D341Med (cell line): ENCODE results near the gene RAB11FIP3.

ENCODE experiments used
- DNase-seq: peaks from one replicate; pipeline ENCODE4 v3.0.0; 2012; ENCODE audit warnings: low spot score

Gene RAB11FIP3

GRCh38 chr16:554640-555365 lies 129.4 kb downstream of the RAB11FIP3 start:
- no peak for DNase-seq

DNA sequence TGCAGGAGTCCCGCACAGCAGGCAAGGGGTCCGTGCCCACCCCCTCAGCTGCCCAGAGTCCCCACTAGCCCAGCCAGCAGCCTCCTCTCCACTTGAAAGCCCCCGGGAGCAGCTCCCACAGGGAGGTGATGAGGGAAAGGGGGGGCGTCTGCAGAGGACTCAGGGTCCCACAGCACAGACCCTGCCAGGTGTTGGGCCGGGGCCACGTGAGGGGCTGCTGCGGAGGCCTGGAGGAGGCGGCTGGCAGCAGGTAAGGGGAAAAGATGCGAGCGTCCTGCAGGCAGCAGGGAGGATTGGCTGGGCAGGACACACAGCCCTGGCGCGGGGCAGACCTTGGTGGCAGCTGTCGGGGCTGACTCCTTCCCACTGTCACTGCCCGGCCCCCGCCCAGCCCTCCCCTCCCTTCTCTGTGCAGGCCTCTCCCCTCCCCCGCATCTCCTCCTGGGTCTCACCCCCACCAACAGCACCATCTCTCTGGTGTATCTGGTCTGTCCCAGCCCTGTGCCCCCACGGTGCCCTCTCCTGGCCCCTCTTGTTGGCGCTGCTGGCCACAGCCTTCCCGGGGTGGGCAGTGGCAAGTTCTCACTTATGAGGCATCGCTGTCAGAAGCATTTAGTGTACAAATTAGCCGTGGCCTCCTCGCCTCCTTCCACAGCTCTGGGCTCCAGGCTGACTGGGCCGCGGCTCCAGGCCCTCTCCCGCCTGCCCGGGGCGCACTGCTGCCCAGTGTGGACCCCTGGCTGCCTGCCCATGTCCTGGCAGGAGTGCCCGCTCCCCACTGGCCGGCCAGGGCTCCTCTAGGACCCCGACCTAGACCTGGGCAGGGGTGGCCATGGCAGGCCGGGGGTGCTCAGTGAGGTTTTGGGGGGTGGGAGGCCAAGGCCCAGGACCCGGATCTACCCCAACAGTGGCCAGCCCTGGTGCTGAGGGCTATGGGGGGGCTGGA lies 130.4 kb downstream of the RAB11FIP3 start:
- DNase-seq: no peak

DNA sequence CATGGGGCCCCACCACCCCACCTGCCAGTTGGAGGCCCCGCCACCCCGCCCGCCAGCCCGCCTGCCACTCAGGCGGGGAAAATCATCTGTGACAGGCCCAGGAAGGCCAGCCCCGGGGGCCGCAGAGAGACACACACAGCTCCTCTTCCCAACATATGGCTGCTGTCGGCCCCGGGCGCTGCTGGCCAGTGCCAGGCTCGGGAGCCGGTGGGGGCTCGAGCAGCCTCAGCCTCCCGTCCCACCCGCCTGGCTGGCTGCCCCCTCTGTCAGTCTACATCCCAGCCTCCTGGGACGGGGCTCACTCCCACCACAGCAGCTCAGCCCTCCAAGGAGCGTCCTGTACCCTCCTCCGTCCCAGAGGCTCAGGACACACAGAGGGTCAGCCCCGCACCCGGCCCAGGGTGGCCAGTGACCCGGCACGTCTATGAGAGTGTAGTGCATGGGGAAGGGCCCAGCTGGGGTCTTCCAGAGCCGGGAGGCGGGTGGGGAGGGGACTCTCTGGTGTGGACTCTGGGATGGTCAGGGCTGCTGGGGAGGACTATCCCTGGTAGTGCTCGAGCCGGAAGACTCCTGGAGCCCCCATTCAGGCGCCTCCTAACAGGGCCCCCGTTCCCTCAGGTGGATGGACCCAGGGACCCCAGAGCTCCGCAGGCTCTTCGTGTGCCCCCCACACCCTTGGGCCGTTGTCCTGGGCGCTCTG lies 131.2 kb downstream of the RAB11FIP3 start:
- DNase-seq: no peak

GRCh38 chr16:557463-558297 lies 132.2 kb downstream of the RAB11FIP3 start:
- no peak for DNase-seq

DNA sequence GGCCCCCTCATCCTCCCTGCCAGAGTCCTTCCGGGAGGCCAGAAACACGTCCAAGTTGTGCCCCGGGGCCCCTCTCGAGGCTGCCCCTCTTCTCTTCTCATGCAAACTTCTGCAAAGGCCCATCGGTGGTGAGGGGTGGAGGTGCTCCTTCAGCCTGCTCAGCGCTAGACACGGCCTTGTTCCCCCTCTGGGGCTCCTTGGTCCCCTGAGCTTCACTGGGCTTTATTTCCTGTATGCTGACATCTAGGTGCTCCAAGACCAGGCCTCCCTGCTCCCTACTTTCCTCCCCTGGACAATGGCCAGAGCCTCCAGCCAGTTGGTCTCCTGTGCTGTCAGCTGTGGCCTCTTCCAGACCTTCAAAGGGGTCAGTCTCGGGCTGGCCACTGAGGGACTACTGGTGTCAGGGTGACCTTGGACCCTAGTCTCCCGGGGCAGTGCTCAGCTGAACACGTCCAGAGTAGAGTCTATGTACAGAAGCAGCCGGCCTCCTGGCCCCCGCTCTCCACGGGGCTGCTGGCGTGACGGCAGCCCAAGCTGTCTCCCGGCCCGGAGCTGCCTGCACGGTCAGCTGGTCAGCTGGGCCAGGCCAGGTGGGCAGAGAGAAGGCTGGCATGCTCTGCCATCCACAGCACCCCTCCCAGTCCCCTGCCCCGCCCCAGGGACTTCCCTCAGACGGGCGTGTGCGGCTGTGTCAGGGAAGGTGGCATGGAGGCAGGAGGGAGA lies 133.0 kb downstream of the RAB11FIP3 start:
- no peak for DNase-seq

DNA sequence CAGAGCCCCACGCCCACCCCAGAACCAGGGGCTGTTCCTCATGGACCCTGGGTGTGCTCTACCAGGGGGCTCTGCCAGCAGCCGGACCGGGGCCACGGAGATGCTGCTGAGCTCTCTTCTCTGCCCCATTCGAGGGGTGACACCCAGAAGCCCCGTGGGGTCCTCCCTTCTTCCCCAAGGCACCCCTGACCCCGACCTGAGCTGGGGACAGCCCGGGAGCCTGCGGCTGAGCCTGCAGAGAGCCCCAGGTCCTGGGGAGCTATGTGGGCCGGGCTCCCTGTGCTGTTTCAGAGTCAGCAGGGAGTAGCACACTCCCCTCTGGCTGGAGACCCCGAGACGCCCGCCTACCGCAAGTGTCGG lies 133.6 kb downstream of the RAB11FIP3 start:
- no peak for DNase-seq

DNA sequence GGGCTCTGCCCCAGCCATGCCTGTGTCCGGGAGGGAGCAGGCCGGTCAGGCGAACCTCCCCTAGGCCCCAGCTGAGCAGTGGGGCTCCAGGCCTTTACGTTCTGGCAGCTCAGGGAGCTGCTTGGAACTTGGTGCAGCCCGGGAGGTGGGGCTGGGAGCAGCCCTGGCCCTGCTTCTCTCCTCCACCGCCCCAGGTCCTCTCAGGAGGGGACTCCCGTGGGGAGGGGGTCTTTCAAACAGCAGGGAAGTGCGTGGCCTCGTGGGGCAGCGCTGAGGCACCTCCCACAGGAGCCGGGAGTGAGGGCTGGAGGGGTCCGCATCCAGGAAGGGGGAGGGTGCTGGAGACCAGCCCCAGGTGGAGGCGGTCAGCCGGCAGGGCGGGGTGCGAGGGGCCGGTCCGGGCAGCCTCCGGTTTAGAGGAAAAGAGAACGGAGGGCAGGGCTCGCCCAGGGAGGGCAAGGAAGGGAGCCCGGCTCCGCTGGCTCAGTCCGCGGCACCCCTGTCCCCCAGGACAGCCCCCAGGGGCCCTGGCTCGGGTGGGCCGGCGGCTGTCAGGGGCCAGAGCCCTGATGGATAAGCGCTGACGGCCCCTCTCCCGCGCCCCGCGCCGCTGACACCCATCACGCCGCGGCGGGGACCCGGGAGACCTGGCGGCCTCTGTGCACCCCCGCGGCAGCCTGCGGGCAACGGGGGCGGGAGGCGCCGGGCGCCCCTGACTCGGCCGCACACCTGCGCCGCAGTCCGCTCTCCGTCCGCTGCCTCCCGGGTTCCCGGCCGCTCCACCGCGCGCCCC lies 134.2 kb downstream of the RAB11FIP3 start:
- DNase-seq: peak; percentile 51

DNA sequence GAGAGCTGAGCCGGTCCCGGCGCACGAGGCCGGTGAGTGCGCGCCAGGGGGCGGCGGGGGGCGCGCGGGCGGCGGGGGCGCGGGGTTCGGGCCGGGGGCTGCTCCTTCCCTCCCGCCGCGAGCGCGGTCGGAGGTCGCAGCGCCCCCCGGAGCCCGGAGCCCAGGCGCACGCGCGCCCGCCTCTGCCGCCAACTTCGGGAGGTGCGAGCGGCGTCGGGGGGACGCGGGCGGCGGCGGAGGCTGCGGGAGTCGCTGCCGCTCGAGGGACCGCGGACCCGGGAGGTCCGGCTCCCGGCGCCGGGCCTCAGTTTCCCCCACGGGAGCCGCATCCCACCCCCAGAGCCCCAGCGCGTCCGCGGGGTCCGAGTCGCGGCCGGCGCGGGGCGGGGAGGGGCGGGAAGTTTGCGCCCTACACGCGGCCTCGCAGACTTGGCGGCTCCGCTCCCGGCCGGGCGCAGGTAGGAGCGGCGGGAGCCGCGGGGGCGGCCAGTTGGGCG lies 134.8 kb downstream of the RAB11FIP3 start, which contains the start of gene PRR35:
PRR35 (plus strand) TSS at position 191 of the 497 bp plus-strand sequence. CDS start 2,901 bp downstream, outside the sequence.
- DNase-seq: peak; percentile 76

DNA sequence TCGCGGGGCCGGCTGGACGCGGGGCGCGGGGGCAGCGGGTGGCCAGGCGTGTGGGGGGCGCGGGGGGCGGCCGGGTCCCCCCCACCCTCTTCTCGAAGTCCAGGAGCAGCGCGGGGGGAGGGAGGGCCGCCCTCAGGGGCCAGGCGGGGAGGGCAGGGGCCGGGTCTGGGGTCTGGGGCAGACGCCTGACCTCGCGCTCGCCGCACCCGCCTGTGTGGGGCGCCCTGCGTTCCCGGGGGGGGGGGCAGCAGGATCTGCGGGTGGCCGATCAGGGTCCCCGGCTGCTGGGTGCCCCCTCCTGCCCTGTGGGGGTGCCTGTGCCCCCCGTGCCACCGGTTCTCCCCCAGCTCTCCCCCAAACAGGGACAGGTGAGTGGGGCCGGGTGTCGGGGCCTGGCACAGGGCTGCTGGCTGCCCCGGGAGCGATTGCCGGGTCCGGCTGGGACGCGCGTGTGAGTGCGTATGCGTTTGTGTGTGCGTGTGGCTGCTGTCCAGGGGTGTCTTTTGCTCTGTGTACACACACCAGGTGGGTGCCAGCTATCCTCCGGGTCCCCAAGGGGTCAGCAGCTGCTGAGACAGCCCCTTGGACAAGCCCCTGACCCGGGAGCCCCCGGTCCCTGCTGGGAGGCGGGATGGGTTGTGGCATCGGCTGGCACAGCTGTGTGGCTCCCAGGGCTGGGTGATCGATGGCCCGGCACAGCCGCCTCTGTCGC lies 135.4 kb downstream of the RAB11FIP3 start:
- no peak for DNase-seq

DNA sequence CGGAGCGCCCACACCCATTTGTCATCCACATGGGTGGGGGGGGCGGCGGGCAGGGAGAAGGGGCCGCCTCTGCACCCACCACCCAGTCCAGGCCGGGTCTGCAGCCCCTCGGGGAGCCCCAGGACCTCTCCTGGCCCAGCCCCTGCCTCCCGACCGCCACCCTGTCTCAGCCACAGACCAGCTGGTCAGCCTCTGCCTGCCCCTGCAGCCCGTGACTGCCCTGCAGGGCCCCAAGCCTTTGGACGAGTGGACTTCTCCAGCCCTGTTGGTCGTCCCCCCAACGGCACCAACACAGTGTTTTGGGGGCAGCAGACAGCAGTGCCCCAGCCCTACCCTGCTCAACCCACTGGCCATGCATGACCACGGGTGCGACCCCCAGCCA lies 136.0 kb downstream of the RAB11FIP3 start:
- DNase-seq: no peak

DNA sequence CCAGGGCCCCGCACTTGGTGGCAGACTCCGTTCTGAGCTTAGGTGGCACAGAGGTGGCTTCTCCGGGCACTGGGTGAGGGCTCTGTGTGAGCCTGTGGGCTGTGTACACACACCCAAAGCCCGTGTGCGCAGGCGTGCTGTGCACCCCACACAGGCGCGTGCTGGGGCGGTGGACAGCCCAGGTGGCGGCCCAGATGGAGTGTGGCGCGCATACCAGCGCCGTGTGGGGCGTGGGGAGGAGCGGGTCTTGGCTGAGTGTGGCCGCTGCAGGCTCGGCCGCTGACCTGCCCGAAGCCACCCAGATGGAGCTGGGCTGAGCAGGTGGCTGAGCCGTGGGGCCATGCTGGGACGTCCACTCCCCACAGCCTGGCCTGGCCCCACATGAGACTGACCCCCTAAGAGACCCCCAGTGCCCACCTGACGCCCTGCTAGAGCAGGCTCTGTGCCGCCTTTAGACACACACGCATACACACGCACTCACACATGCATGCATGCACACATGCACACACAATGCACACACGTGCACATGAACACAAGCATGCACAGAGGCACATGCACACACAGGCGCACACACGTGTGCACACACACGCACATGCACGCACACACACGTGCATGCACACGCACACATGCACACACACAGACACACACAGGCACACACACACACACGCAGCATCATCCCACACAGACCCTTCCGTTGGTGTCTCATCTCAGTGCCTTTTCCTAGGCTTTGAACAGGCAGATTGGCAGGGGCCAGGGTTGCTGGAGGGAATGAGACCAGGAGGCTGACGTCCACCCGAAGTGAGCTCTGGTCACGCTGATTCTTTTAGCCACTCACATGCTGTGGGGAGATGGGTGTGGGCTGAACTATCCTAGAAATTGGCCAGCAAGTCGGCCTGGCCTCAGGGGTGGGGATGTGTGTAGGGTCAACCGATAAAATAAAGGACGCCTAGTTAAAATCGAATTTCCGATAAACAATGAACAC lies 136.8 kb downstream of the RAB11FIP3 start:
- DNase-seq: no peak

DNA sequence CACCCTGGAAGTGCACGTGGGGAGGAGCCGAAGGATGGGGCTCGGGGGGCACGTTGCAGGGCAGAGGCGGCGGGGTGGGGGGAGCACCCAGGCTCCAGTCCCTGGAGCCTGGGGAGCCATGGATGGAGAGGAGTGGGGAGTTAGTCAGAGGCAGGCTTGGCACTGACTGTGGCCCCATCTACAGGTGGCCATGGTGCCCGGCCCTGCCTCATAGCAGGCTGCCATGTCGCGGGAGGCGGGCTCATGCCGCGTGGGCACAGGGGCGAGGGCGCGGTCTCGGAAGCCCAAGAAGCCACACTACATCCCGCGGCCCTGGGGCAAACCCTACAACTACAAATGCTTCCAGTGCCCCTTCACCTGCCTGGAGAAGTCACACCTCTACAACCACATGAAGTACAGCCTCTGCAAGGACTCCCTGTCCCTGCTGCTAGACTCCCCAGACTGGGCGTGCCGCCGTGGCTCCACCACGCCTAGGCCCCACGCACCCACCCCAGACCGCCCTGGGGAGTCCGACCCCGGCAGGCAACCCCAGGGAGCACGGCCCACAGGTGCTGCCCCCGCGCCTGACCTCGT lies 137.7 kb downstream of the RAB11FIP3 start:
- DNase-seq: no peak

DNA sequence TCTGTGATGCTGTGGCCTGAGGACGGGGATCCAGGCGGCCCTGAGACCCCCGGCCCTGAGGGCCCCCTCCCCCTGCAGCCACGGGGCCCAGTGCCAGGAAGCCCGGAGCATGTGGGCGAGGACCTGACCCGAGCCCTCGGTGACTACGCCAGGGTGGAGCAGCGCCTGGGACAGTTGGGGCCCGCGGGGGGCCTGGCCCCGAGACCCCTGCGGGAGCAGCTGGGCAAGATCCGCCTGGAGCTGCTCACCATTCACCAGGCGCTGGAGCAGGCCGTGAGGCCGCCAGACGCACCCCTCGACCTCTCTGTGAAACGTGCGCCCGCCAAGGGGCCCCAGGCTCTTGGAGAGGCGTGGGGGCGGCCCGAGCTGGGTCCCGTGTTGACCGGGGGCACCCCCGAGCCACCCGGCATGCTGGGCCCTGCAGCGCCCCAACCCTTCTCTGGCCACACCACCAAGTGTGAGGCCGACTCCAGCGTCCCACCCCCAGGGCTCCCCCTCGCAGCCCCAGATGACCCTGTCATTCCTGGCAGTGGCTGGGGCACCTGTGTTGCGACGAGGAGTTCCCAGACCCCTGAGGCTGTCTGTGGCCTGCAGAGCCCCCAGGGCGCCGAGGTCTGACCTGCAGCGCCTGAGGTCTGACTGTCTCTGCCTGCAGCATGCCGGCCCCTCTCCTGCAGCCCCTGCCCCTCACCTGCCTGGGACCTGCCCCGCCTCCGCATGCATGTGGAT lies 139.4 kb downstream of the RAB11FIP3 start:
- no peak for DNase-seq

- no peak for DNase-seq
These were observed 140.2 kb downstream of the RAB11FIP3 start for GRCh38 chr16:565419-566330.

- no peak for DNase-seq
These were observed 141.3 kb downstream of the RAB11FIP3 start, which contains the start of gene NHLRC4 for GRCh38 chr16:566475-567372. Gene NHLRC4, plus strand, starts transcription at chr16:567005. Its CDS starts 1,043 bp downstream, at chr16:568048.
